HG02981 (cell line): ENCODE measurements around the gene FBXW7.

Experiments
- ATAC-seq: cut with Tn5 transposase; IDR thresholded peaks from one replicate; pipeline ENCODE4 v1.9.1; 2021; ENCODE audit warnings: mild to moderate bottlenecking, moderate library complexity; ENCODE audit not compliant: unreplicated experiment

FBXW7 gene

DNA sequence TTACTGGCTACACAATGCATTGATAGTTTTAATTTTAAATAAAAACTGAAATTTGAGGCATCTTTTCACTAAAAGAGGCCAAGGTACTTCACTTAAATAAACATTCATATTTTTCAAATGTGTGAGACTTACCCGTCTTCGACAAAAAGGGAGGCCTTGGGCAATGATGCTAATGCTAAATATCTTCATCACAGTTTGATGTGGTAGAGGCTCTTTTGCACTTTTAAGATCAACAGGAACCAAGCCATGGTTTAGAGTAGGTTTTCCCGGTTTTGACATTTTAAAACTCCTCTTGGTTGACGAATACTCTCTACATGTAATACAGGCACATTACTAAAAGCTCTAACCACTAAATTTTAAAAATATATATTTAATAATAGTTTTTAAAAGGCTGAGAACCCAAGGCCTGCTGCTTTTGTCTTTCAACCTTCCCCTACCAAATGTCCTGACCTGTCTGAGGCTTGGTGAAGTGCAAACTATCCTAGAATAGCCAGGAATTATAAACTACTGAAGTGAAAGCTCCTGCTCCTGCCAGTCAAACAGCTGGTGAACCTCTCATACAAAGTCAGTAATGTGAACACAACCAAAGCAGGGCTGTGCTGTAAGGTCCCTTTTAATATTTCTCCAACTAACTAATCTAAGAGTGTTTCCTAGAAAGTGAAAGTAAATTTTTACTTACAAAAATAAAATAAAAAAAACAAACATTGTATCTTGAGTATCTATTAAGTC lies 153.7 kb downstream of the FBXW7 start:
- ATAC-seq = no peak

DNA sequence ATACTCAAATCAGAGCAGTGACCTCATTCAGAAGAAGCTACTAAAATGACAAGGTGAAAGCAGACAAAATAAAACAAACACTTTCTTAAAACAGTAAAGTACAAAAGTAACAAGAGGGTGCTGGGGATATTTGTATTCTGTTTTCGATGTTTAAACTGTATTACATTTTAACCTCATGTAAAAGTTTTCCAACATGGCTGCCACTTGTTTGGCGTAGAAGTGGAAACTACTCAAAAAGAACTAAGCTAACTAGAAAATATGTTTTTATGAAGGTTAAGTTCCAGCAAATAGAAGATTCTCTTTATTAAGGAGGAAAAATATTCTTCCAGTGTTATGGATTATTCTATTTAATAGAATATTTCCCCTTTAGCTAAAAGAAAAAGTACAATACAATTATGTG lies 155.0 kb downstream of the FBXW7 start:
- no peak for ATAC-seq

DNA sequence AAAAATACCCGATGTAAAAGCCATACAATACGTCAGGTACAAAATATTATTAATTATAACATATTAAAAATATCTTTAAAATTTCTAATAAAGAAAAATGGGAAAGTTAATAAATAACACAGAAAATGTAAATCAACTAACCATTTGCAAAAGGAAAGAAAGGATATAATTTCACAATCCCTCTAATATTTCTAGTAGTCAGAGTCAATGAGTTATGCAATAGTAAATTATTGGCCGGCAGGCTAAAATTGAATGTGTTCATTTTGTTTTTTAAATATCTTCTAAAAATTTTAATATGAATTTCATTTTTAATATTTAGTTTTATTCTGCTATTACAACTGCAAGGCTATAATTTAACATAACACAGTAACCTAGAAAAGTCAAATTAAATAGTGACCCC lies 155.7 kb downstream of the FBXW7 start:
- no peak for ATAC-seq

DNA sequence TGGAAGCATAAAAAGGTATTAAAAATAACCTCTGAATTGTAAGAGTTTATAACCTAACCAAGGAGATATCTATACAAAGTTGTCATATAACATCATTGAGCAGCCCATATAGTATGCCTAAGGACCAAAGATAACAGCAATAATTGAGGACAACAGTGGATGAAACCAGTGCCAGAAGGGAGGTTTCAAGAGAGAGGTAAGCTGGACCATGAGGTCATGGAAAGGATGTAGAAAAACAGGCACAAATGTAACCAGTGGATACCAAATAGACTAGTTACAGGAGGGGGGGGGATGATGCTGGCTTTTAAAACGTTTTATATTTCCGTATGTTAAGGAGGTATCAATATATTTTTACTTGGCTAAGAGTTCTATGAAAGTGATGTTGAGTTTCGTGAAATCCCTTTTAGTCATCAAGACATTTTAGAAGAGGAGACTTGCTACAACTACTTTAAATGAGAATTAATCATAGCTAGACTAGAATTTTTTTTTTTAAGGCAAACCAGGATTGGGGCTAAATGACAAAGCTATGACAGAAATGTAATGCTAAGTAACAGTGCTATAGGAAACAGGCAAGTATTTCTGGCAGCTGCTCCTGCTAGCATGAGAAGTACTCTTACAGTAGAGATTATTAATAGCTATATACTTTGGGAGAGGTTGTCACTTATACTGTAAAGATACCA lies 161.1 kb downstream of the FBXW7 start:
- ATAC-seq = no peak

DNA sequence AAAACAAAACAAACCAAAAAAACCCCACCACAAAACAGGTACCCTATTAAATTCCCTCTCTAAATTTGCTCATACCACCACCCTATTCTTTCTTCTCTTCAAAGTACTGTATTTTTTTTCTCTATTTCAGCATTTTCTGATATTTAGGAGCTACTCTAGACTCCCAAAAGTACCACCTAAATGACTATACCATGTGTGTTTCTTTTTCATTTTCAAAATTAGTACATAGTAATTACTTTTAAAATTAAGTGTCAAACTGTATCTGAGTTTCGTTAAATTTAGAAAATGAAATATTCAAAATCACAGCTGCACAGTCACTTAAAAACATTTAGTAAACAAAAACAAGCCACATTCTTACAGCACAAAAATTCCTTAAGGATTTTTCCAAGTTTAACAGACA lies 161.7 kb downstream of the FBXW7 start:
- ATAC-seq = no peak

DNA sequence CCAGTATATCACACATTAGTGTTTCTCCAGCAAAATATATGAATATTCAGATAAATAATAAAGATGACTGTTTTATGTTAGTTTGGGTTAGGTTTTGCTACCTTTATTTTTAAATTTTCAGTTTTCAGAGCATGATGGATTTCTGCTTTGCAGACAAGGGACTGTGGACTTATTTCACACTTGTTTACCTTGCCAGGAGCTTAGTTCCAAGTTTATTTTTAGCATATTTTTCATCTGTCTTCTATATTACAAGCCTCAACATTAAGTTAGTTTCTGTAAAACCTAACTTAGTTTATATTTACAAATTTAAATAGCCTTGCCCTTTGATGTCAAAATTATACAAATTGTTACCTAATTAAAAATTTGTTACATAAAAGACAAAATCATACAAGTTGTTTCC lies 163.4 kb downstream of the FBXW7 start:
- no peak for ATAC-seq

DNA sequence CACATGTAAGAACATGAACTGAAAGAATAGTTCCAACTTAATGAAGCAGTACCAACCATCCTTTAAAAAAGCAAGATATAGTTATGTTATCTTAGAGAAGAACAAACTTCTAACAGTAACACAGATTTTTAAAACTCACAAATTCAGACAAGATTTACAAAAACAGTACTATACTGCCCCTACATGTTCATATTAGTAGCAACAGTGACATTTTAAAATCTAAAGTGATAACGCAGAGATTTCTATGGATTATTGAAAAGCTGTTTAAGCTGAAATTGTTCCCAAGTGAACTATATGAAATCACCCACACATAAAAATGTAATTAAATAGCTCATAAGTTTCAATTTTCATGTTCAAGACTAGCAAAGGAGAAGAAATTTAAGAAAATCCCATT lies 166.0 kb downstream of the FBXW7 start:
- no peak for ATAC-seq

DNA sequence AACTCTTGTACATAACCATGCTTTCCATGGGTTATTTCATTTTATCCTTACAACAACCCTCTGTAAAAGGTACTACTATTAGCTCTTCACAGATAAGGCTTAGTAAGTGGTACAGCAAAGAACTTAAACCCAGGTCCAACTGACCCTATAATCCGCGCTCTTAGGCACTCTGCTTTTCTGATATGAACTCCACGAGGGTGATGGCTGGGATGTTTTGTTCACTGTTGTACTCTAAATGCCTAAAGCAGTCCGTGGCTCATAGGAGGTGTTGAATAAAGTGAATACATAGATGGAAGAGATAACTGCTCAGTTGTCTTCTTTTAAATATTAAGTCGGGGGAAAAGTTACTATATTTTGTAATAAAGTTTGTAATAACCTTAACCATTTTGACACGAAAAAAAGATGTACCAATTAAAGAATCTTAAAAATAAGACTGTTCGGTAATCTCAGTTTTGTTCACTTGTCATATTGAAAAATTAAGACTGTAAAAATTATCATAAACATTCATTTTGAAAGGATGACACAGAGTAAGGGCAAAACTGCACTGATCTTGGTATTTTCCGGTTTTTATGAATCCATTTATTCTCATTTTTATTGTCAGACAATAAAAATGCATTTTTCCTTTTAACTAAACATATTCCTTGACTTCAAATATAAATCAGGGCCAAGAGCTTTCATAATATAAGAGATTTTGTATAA lies 166.5 kb downstream of the FBXW7 start:
- ATAC-seq = no peak

DNA sequence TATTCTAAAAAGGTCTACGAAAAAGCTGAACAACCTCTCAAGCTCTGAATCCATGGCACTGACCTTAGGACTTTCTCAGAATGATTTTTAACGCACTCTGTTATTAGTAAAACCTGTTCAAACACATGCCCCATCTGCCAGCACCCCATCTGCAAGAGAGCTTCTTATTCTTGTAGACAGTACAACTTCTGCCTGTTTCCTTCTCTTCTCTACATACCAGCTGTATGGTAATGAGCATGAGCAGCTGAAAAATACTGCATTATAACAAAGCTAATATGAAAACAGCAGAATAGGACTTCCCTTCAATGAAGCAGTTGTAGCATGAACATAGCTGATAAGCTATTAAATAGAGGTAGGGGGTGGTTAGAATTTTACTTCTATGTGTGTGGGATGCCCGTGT lies 167.9 kb downstream of the FBXW7 start:
- no peak for ATAC-seq

DNA sequence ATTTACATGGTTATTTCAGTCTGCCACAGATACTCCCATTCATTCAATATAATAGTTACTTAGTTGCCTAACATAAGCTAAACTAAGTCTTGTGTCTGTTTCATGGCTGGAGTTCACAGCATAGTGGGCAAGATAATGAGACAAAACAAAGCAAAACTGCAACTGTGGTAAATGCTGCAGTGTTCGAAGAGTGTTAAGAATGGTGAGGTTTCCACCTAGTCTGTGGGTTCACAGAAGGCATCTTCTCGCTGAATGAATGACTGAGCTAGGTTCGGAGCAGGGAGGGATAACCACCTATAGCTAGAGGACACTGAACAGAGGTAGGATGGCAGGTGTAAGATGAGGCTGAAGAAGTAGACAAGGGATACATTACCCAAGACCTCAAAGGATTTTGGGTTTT lies 171.0 kb downstream of the FBXW7 start:
- no peak for ATAC-seq

DNA sequence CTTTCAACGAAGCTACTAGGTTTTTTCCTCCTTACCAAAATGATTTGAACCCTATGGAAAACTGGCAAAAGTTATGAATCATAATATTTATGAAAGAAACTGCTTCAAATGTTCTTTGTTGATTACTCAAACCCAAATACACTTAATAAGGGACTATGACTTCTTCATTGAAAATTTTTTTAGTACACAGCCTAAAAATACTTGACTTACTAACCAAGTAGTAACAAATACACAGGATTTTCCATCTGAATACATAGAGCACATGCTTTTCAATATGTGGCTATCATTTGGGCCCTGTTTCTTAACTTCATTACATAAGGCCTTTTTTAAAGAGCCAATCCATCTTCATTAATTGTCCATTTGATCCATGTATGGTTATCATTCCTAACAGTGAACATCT lies 171.5 kb downstream of the FBXW7 start:
- no peak for ATAC-seq

DNA sequence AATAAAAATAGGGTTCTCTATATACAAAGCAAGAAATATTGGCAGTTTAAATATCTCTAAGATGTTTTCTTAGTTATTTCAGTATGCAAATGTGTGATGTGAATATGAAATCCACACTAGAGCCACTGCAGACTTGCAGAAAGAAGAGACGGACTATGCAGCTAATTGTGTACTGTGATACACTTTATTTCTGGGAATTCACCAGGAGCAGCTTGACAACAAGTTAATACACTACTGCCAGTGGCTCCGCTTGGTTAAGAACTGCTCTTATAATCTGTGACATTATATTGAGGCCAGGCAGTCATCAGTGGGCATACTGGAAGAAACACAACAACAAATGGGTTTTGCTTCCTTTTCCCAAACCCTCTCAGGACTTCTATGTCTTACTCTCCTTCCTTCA lies 172.0 kb downstream of the FBXW7 start:
- no peak for ATAC-seq

DNA sequence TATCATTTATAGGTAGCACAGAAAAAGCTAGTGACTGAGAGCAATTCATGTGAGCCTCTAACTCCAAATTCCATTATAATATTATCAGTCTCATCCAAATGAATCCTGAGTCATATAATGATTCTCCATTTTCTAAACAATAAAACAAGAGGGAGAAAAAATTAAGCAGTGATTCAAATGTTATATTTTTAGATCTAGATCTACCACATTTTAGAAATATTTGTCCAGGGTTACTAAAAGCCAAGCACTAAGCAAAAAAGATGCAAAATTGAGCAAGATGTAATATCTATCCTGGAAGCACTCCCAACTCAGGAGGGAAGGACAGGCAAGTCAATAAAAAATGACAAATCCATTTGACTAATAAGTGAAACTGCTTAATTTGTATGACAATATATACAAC lies 172.8 kb downstream of the FBXW7 start:
- no peak for ATAC-seq

DNA sequence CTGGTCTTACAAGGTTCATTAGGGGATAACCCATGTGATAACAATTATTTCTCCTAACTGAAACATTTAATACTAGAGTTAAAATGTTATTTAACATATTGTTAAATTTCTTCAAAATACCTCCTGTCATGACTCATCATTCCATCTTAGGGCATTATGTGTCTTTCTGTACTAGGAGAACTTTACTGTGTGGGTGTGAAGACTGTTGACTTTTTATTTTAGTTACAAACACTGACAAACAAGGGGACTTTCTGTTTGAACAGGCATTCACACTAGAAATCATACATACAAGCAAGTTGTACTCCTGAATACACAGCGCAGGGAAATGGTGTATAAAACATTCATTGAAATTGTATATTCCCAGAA lies 175.9 kb downstream of the FBXW7 start:
- ATAC-seq = no peak

DNA sequence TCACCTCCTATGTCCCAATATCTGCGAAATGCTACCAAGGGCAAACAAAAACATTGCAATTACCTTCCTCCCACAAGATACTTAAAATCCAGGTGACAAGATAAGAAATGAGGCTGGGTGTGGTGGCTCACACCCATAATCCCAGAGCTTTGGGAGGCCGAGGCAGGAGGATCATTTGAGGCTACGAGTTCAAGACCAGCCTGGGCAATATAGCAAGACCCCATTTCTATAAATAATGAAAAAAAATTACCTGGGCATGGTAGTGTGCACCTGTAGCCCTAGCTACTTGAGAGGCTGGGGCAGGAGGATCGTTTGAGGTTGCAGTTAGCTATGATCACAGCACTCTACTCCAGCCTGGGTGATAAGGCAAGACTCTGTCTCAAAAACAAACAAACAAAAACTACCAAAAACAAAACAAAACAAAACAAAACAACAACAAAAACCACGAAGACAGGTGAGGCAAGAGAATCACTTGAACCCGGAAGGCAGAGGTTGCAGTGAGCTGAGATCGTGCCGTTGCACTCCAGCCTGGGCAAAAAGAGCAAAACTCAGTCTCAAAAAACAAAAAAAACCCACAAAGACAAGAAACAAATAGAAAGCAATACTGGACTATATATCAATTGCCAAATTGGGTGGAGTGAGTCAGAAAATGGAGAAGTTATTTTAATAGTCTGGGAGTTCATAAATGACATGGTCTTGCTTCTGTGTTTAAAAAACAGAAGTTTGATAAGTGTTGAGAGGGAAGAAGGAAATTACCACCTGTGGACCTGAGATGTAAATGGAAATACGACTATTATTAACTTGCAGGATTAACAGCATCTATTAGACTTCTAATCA lies 176.5 kb downstream of the FBXW7 start:
- no peak for ATAC-seq

DNA sequence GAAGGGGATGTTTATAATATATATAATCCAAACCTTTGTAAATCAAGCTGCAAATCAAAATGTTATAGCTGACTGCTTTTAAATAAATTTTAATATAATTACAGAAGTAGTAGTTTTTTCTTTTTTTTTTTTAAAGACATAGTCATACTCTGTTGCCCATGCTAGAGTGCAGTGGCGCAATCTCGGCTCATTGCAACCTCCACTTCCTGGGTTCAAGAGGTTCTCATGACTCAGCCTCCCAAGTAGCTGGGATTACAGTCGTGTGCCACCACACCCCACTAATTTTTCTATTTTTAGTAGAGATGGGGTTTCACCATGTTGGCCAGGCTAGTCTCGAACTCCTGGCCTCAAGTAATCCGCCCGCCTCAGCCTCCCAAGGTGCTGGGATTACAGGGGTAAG lies 178.7 kb downstream of the FBXW7 start:
- ATAC-seq = no peak

DNA sequence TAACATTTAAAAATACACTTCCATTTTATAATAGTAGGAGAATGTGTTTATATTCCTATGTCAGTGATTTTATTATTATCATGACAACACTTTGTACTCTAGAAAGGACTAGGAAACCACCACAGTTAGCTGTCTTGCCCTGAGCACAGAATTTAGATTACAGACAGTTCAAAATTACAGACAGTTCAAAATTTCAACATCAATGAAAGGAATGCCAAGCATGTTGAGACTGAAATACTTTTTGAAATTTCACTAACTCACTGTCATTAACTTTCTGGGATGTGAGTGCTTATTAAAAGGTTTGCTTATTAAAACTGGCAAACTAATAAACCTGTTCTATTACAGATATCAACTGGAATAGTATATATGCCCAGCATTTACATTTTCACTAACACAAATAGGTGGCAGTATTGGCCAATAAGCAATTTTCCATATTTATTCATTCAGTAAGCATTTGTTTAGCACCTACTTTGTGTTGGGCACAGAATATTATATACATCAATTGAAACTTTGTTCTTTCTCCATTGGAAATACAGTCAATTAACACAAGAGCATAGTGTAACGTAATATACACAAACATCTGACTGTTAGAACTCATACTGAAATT lies 179.4 kb downstream of the FBXW7 start:
- no peak for ATAC-seq

DNA sequence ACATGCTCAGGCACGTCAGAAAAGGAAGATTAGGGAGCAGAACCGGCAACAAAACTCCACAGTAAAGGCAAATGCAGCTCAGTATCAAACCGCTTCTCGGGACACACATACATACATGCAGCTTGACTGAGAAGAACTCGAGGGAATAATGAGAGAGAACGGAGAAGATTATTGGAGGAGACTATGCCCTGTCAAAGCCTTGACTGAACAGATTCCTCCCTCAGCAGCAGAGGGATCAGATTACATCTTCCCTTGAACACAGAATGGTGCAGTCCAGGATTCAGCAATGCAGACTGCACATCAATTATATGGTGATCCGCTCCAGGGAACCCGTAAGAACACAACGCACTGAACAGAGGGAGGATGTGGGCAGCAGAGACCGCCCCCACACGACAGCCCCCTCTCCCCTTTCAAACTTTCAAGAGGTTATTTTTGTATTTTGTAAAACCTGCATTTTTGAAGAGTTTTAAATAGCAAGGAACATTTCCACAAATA lies 183.2 kb downstream of the FBXW7 start:
- ATAC-seq = peak; percentile 84

DNA sequence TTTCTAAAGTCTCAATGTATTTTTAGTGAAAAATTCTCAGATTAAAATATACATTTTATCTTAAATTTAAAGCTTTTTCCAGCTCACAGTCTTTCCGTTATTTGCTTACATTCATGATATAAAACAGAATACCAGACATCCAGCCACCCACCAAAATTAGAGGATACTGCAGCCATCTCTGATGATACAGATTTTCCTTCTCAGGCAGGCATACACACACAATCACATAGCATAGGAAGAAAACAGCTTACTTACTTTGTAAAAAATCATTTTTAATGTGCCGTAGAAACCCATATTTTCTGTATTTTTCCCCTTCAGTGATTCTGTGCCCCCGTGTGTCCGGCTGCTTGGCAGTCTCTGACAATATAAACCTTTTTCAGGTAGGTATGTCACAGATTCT lies 183.7 kb downstream of the FBXW7 start:
- no peak for ATAC-seq

DNA sequence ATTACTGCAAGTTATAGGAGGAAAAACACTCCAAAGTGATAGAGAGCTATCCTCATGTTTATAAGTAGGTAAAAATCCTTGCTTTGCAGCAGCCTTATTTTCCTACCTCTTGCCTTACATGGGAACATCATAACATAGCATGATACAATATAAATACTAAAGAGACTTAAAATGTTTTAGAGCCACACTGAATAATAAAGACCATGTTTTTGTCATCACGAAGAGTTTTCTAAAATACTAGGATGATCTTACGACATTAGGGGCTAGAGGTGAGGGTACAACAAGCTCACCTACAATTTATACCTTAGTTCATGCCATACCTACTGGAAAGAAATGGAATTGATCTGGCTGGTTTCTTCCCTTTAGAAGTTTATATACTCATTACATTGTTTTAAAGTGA lies 184.8 kb downstream of the FBXW7 start:
- ATAC-seq = no peak

DNA sequence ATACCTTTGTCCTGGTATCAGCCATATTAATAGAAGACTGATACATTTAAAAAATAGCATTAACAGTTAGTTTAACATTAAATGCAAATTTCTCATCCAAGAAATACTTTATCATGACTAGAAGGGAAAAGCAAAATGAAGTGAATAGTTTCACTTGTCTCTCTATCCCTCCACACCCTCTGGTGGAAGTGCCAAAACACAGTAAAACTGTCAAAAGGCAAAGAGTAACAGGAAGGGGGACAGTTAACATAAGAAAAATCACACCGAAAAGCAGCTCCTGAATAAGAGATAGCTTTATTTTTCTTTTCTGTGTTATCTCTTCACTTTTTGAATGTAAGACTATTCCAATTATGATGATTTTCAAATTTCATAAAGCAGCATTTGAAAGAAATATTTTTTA lies 187.2 kb downstream of the FBXW7 start:
- ATAC-seq = no peak
